Naive thymus-derived CD4-positive, alpha-beta T cell (primary cell): ENCODE results near the gene IGBP1. TPM values are rescaled to one million over a fixed set of nuclear protein-coding genes. Genes with fewer than 3 reads are reported as not detected.

ENCODE experiments used
- ATAC-seq: fragments of 150-1000 bp; cut with Tn5 transposase; 2 replicates; pipeline ENCODE4 v1.10.0; 2021; ENCODE audit warnings: mild to moderate bottlenecking, moderate library complexity
- CTCF ChIA-PET: fragments of 350-600 bp; sonication (Branson Sonifier 250); formaldehyde crosslinking; loops from one replicate; lab custom pipeline; 2021; ENCODE audit warnings: antibody characterized with exemption; lab: Charles Lee
- POLR2A ChIA-PET: fragments of 350-600 bp; sonication (Branson Sonifier 250); formaldehyde crosslinking; loops from one replicate; lab custom pipeline; 2021; ENCODE audit warnings: antibody characterized with exemption, inconsistent platforms; lab: Charles Lee
- DNase-seq, 9 donors: peaks; one replicate each; pipeline versions ENCODE4 v3.0.0 to v3.0.0-alpha.2; 2020 to 2022; ENCODE audit warnings: mixed read lengths in 1 of 9
- H3K27ac ChIP-seq: one replicate; pipeline ENCODE4 v1.7.0; 2013; ENCODE audit warnings: mild to moderate bottlenecking, low read depth, low read length, moderate library complexity
- H3K27me3 ChIP-seq, 2 donors: one replicate each; pipeline ENCODE4 v1.7.0; 2013; ENCODE audit warnings: low read length in 2 of 2, mild to moderate bottlenecking in 2 of 2, moderate library complexity in 2 of 2; ENCODE audit not compliant: control insufficient read depth in 2 of 2, insufficient read depth in 2 of 2
- H3K36me3 ChIP-seq, 3 experiments: 1 replicate in 2 of 3; 2 replicates in 1 of 3; pipeline ENCODE4 v1.7.0; 2013; ENCODE audit warnings: low read length in 3 of 3, mild to moderate bottlenecking in 3 of 3, moderate library complexity in 1 of 3; ENCODE audit not compliant: insufficient read depth in 3 of 3, control insufficient read depth in 2 of 3
- H3K4me1 ChIP-seq, 2 donors: one replicate each; pipeline ENCODE4 v1.7.0; 2013; ENCODE audit warnings: low read length in 2 of 2, mild to moderate bottlenecking in 2 of 2, moderate library complexity in 1 of 2; ENCODE audit not compliant: control insufficient read depth in 2 of 2, insufficient read depth in 2 of 2
- H3K4me3 ChIP-seq: 2 replicates; pipeline ENCODE4 v1.7.0; 2013; ENCODE audit warnings: mild to moderate bottlenecking, low read length
- H3K9me3 ChIP-seq, 3 experiments: 1 replicate in 2 of 3; 2 replicates in 1 of 3; pipeline ENCODE4 v1.7.0; 2013; ENCODE audit warnings: low read length in 3 of 3; ENCODE audit not compliant: control insufficient read depth in 2 of 3
- H3K27ac Mint-ChIP-seq, 9 donors: one replicate each; pipeline ENCODE4 v1.8.0; 2020 to 2022; ENCODE audit warnings: mixed read lengths in 9 of 9, mild to moderate bottlenecking in 8 of 9, moderate library complexity in 5 of 9, inconsistent platforms in 2 of 9
- H3K27me3 Mint-ChIP-seq, 5 donors: one replicate each; pipeline ENCODE4 v1.8.0; 2021 to 2022; ENCODE audit warnings: mixed read lengths in 5 of 5, mild to moderate bottlenecking in 1 of 5
- H3K36me3 Mint-ChIP-seq, 5 donors: one replicate each; pipeline ENCODE4 v1.8.0; 2020 to 2022; ENCODE audit warnings: mixed read lengths in 5 of 5, mild to moderate bottlenecking in 3 of 5, inconsistent platforms in 1 of 5
- H3K4me1 Mint-ChIP-seq, 7 donors: one replicate each; pipeline ENCODE4 v1.8.0; 2020 to 2022; ENCODE audit warnings: mixed read lengths in 7 of 7, mild to moderate bottlenecking in 3 of 7, inconsistent platforms in 1 of 7
- H3K4me3 Mint-ChIP-seq, 10 donors: one replicate each; pipeline ENCODE4 v1.8.0; 2020 to 2022; ENCODE audit warnings: mild to moderate bottlenecking in 10 of 10, mixed read lengths in 10 of 10, moderate library complexity in 6 of 10, inconsistent platforms in 2 of 10
- H3K9me3 Mint-ChIP-seq, 11 donors: one replicate each; pipeline ENCODE4 v1.8.0; 2020 to 2022; ENCODE audit warnings: mixed read lengths in 11 of 11, mild to moderate bottlenecking in 4 of 11, inconsistent platforms in 1 of 11, moderate library complexity in 1 of 11
- intact Hi-C, 2 donors: fragments of 100-400 bp; cut with micrococcal nuclease; formaldehyde crosslinking; loops; one replicate each; pipeline ENCODE4 v1.15.1; 2023
- polyA plus RNA-seq, 2 donors: library from polyadenylated mRNA; unstranded; fragments of 300-500 nt; fragmentation: Illumina TruSeq; gene quantifications; one replicate each; pipeline ENCODE4 v1.2.3, GENCODE V29; 2021
- total RNA-seq, 6 experiments: library from RNA in 5 of 6; stranded (reverse) in 5 of 6; gene quantifications; 1 replicate in 5 of 6; 2 replicates in 1 of 6; pipeline ENCODE4 v1.2.3 and lab custom pipeline; 2021 to 2026

Gene IGBP1
- total and polyA plus RNA-seq, 7 experiments from 2014 or later: 46.7 to 70.1 (median 63.8) TPM

DNA sequence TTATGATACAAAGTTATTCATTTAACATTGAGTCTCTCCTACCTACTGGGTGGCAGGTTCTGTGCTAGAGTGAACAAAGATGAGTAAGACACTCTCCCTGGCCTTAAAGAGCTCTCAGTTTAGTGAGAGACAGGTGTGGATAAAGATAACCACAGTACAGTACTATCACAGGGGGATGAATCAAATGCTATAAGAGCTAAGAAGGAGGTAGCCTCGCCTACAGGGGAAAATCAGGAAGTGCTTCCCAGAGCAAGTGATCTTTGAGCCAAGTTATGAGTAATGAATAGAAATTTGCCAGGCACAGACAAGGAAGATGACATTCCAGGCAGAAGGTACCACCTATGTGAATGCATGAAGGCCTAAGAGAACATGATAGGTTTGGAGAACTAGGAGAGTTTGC, 3.4 kb upstream of the IGBP1 start:
- Histone ChIP-seq H3K9me3 (no peaks in the 10 kb centered on the region), H3K27ac (no peak overlapping the region), H3K4me3 (no peak overlapping the region), H3K4me1 (peaks cover 10 to 16% of the 10 kb centered on the region in 2 donors), H3K36me3 (no peaks in the 10 kb centered on the region), H3K27me3 (no peaks in the 10 kb centered on the region)
- DNase-seq (no peak), ATAC-seq (no peak)
- H3K27ac Mint-ChIP-seq: peak overlapping the region in 3 of 9 donors; percentile 20 to 55 (median 47)
- H3K27me3 Mint-ChIP-seq: no peaks in the 10 kb centered on the region
- POLR2A ChIA-PET: no interaction called here
- peaks cover 0 to 3% (median 0%) of the 10 kb centered on the region in 5 donors for H3K36me3 Mint-ChIP-seq
- no peaks in the 10 kb centered on the region for H3K9me3 Mint-ChIP-seq
- intact Hi-C loops: loop anchor here (5.0 to 10.0 kb wide), 3 partner anchors 513 to 1235 kb away; partner anchors contain the start of genes EDA (in 1 of the 2) and TAF1 (in 1 of the 2)
- no peak overlapping the region for H3K4me3 Mint-ChIP-seq
- CTCF ChIA-PET: no interaction called here
- peaks cover 0 to 24% (median 14%) of the 10 kb centered on the region in 7 donors for H3K4me1 Mint-ChIP-seq

DNA sequence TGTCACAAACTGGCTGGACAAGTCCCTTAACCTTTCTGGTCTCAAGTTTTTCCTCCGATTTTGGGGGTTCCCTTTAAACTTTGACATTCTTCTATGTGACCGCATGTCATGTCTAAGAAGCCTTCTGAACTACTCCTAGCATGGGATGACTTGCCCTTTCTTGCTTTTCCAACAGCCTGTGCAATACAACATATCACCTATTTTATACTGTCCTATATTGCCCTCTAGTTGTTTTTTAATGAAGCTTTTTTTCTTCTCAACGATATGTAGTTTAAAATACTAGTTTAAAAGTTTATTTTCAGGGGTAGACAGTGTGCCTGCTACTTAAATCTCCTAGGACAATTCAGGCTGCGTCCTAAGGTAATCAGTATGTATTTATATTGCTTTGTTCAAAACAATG, 1.0 kb upstream of the IGBP1 start:
- Histone ChIP-seq H3K36me3 (no peaks in the 10 kb centered on the region), H3K9me3 (no peaks in the 10 kb centered on the region), H3K4me3 (no peak overlapping the region), H3K27ac (peak overlapping the region; percentile 82), H3K4me1 (peaks cover 16 to 18% of the 10 kb centered on the region in 2 donors), H3K27me3 (no peaks in the 10 kb centered on the region)
- no peaks in the 10 kb centered on the region for H3K27me3 Mint-ChIP-seq
- H3K27ac Mint-ChIP-seq: peak overlapping the region in 8 of 9 donors; percentile 15 to 99 (median 84)
- CTCF ChIA-PET: interaction anchor here (0.9 to 1.5 kb wide), 4 partner anchors 33 to 1305 kb away, joined by 3 to 4 read pairs (median 3); no protein-coding TSS in a partner anchor
- no peaks in the 10 kb centered on the region for H3K9me3 Mint-ChIP-seq
- ATAC-seq: no peak
- intact Hi-C loops: loop anchor here (1.0 to 10.0 kb wide), 6 partner anchors 99 to 1633 kb away; partner anchors contain the start of genes EDA (in 1 of the 2), TAF1 (in 1 of the 2) and YIPF6 (in 1 of the 2)
- POLR2A ChIA-PET: interaction anchor here (0.8 to 2.4 kb wide), 3 partner anchors 301 to 1303 kb away, joined by 4 to 12 read pairs (median 8); partner anchors contain the start of gene EFNB1
- DNase-seq: peak in 2 of 9 donors; percentile 7 to 9
- peaks cover 11 to 44% (median 27%) of the 10 kb centered on the region in 7 donors for H3K4me1 Mint-ChIP-seq
- H3K4me3 Mint-ChIP-seq: peak overlapping the region in 9 of 10 donors; percentile 37 to 99 (median 79)
- peaks cover 0 to 11% (median 0%) of the 10 kb centered on the region in 5 donors for H3K36me3 Mint-ChIP-seq

DNA sequence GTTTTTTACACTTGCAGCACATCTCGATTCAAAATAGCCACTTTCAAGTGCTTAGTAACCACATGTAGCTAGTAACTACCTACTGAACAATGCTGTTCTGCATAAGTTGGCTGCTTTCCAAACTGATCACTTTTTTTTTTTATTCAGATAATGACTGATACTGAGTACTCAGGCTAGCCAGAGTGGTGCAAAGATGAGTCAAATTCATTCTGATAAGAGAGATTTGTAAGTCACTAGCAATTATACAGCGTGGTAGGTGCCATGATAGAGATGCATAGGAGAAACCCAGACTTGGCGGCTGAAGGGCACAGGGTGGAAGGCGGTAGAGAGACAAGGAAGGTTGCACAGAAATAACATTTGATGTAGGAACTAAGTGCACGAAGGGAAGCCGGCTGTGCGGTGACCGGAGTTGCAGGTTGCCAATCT, 357 bp upstream of the IGBP1 start:
- Histone ChIP-seq H3K27me3 (no peaks in the 10 kb centered on the region), H3K36me3 (no peaks in the 10 kb centered on the region), H3K4me1 (peaks cover 16 to 18% of the 10 kb centered on the region in 2 donors), H3K27ac (peak overlapping the region; percentile 82), H3K9me3 (no peaks in the 10 kb centered on the region), H3K4me3 (peak overlapping the region; percentile 94)
- ATAC-seq (peak; percentile 12), DNase-seq (peak in 1 of 9 donors; percentile 27)
- peak overlapping the region; percentile 95 to 99 (median 99) for H3K4me3 Mint-ChIP-seq
- POLR2A ChIA-PET: interaction anchor here (0.8 to 2.4 kb wide), 4 partner anchors 300 to 1304 kb away, joined by 3 to 12 read pairs (median 6); partner anchors contain the start of gene EFNB1
- no peaks in the 10 kb centered on the region for H3K27me3 Mint-ChIP-seq
- peaks cover 14 to 47% (median 29%) of the 10 kb centered on the region in 7 donors for H3K4me1 Mint-ChIP-seq
- CTCF ChIA-PET: interaction anchor here (0.8 to 1.5 kb wide), 5 partner anchors 34 to 1305 kb away, joined by 3 to 4 read pairs (median 3); no protein-coding TSS in a partner anchor
- intact Hi-C loops: loop anchor here (1.0 to 10.0 kb wide), 13 partner anchors 100 to 1634 kb away; partner anchors contain the start of genes KIF4A (in 2 of the 2), EDA (in 1 of the 2), TAF1 (in 1 of the 2) and YIPF6 (in 1 of the 2)
- peak overlapping the region; percentile 91 to 99 (median 97) for H3K27ac Mint-ChIP-seq
- no peaks in the 10 kb centered on the region for H3K9me3 Mint-ChIP-seq
- peaks cover 0 to 11% (median 0%) of the 10 kb centered on the region in 5 donors for H3K36me3 Mint-ChIP-seq

DNA sequence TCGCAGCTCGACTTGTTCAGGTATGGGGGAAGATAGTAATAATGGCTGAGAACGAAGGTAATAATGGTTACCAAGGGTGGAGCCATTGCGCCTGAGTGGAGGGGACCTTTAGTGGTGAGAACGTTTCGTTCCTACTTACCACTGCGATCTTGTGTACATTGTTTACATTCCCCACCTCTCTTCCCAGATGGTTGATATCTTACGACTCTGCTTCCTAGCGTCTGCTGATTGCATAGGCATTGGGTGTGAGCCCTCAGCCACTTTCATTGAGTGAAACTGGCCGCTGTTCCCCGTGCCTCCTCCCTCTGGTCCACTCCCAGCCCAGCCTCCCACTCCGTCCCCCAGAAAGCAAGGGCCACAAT, 850 bp downstream of the IGBP1 start:
- no peaks in the 10 kb centered on the region for H3K27me3 Mint-ChIP-seq
- DNase-seq (no peak), ATAC-seq (peak; percentile 24)
- H3K4me1 ChIP-seq: peaks cover 16 to 18% of the 10 kb centered on the region in 2 donors
- peak overlapping the region; percentile 91 to 99 (median 97) for H3K27ac Mint-ChIP-seq
- H3K36me3 Mint-ChIP-seq: peaks cover 0 to 11% (median 0%) of the 10 kb centered on the region in 5 donors
- H3K4me1 Mint-ChIP-seq: peaks cover 14 to 44% (median 29%) of the 10 kb centered on the region in 7 donors
- intact Hi-C loops: loop anchor here (5.0 to 10.0 kb wide), 3 partner anchors 517 to 1231 kb away; partner anchors contain the start of genes EDA (in 1 of the 2) and TAF1 (in 1 of the 2)
- H3K4me3 Mint-ChIP-seq: peak overlapping the region; percentile 95 to 99 (median 99)
- H3K36me3 ChIP-seq: no peaks in the 10 kb centered on the region
- POLR2A ChIA-PET: interaction anchor here (0.7 to 2.4 kb wide), 7 partner anchors 8 to 1635 kb away, joined by 3 to 12 read pairs (median 3); partner anchors contain the start of genes EFNB1, KIF4A, PDZD11 and YIPF6
- H3K27ac ChIP-seq: peak overlapping the region; percentile 82
- peak overlapping the region; percentile 94 for H3K4me3 ChIP-seq
- no peaks in the 10 kb centered on the region for H3K27me3 ChIP-seq
- CTCF ChIA-PET: interaction anchor here (0.7 kb wide), 1 partner anchor 640 kb away, joined by 4 read pairs; no protein-coding TSS in a partner anchor
- H3K9me3 ChIP-seq: no peaks in the 10 kb centered on the region
- H3K9me3 Mint-ChIP-seq: no peaks in the 10 kb centered on the region

DNA sequence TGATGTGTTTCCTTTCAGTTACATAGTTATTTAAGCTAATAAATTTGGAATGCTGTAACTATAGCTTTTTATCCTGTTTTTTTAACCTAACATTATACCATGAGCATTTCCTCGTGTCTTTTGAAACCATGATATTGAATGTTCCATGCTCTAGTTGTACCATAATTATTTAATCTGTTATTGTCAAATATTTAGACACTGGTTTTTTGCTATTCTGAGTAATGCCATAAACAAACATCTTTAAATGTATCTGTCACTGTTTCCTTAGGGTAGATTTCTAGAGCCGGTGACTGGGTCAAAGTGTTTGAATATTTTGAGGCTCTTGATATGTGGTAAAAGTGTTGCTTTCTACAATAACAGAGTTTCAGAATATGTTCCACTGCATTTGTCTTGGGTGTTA, 5.4 kb downstream of the IGBP1 start:
- H3K36me3 Mint-ChIP-seq: peaks cover 6 to 28% (median 16%) of the 10 kb centered on the region in 5 donors
- Histone ChIP-seq H3K36me3 (no peaks in the 10 kb centered on the region), H3K4me1 (peaks cover 8 to 11% of the 10 kb centered on the region in 2 donors), H3K9me3 (no peaks in the 10 kb centered on the region), H3K27me3 (no peaks in the 10 kb centered on the region), H3K27ac (no peak overlapping the region), H3K4me3 (no peak overlapping the region)
- no peak overlapping the region for H3K4me3 Mint-ChIP-seq
- ChIA-PET POLR2A (interaction anchor here (0.8 kb wide), 1 partner anchor 81 kb away, joined by 3 read pairs; no protein-coding TSS in a partner anchor), CTCF (interaction anchor here (0.6 kb wide), 1 partner anchor 55 kb away, joined by 6 read pairs; no protein-coding TSS in a partner anchor)
- no peaks in the 10 kb centered on the region for H3K9me3 Mint-ChIP-seq
- H3K4me1 Mint-ChIP-seq: peaks cover 16 to 39% (median 31%) of the 10 kb centered on the region in 7 donors
- no peak for DNase-seq
- no peak for ATAC-seq
- intact Hi-C loops: loop anchor here in 1 of 2 donors (10.0 kb wide), 1 partner anchor 1226 kb away; the partner anchor contains the start of gene TAF1
- no peaks in the 10 kb centered on the region for H3K27me3 Mint-ChIP-seq
- no peak overlapping the region for H3K27ac Mint-ChIP-seq

DNA sequence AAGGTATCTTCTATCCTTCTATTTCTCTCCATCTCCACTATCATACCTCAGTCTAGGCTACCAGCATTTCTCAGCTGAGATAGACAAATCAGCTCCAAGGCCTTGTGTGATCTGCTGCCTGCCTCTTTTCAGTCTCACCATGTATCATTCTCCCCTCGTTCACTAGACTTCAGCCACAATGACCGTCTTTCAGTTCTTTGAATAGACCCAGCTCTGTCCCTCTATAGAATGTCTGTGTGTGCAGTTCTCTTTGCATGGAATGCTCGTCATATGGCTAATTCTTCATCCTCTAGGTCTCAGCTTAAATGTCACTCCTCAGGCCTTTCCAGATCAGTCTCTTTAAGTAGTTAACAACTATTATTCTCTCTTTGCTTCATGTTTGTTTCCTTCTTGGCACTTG, 6.5 kb downstream of the IGBP1 start:
- Histone ChIP-seq H3K4me1 (peaks cover 3 to 7% of the 10 kb centered on the region in 2 donors), H3K4me3 (no peak overlapping the region), H3K27ac (no peak overlapping the region), H3K27me3 (no peaks in the 10 kb centered on the region), H3K36me3 (no peaks in the 10 kb centered on the region), H3K9me3 (no peaks in the 10 kb centered on the region)
- no peak for DNase-seq
- intact Hi-C loops: loop anchor here in 1 of 2 donors (10.0 kb wide), 1 partner anchor 1225 kb away; the partner anchor contains the start of gene TAF1
- Mint-ChIP-seq H3K4me3 (no peak overlapping the region), H3K36me3 (peaks cover 6 to 26% (median 16%) of the 10 kb centered on the region in 5 donors), H3K9me3 (no peaks in the 10 kb centered on the region), H3K4me1 (peaks cover 16 to 33% (median 25%) of the 10 kb centered on the region in 7 donors), H3K27ac (no peak overlapping the region), H3K27me3 (no peaks in the 10 kb centered on the region)
- ChIA-PET POLR2A (no interaction called here), CTCF (no interaction called here)
- no peak for ATAC-seq
